Endothelial cell of umbilical vein (primary cell): ENCODE results near the gene ALG8.

Experiments used
- EZH2 ChIP-seq: IDR thresholded peaks from 2 replicates; pipeline ENCODE4 v1.6.1; 2012; ENCODE audit warnings: borderline replicate concordance, low read depth, mild to moderate bottlenecking, moderate library complexity, low read length, inconsistent platforms; ENCODE audit not compliant: severe bottlenecking
- JUN ChIP-seq: IDR thresholded peaks from 2 replicates; pipeline ENCODE4 v1.6.1; 2011; ENCODE audit warnings: borderline replicate concordance, low read depth; ENCODE audit not compliant: insufficient read length, insufficient read depth
- POLR2A ChIP-seq: IDR thresholded peaks from 2 replicates; pipeline ENCODE4 v1.6.1; 2012; ENCODE audit warnings: low read depth, mild to moderate bottlenecking, control low read depth, low read length
- POLR2AphosphoS5 ChIP-seq: IDR thresholded peaks from 2 replicates; pipeline ENCODE4 v1.6.1; 2012; ENCODE audit warnings: low read depth, mild to moderate bottlenecking, control low read depth, low read length, moderate library complexity; ENCODE audit not compliant: insufficient read depth
- TF ChIP-seq, protein P1 (sequence below), 2 donors: IDR thresholded peaks; 1 replicate in 1 of 2; 2 replicates in 1 of 2; pipeline ENCODE4 v1.5.1; 2011; ENCODE audit warnings: low read length in 2 of 2, mild to moderate bottlenecking in 2 of 2, moderate library complexity in 2 of 2, control low read depth in 1 of 2, inconsistent platforms in 1 of 2, low read depth in 1 of 2; ENCODE audit not compliant: insufficient read depth in 1 of 2; ENCODE audit errors: extremely low read depth in 1 of 2
- TF ChIP-seq, protein P2 (sequence below): IDR thresholded peaks from 2 replicates; pipeline ENCODE4 v1.6.1; 2011; ENCODE audit not compliant: insufficient read depth, insufficient read length

DNA sequence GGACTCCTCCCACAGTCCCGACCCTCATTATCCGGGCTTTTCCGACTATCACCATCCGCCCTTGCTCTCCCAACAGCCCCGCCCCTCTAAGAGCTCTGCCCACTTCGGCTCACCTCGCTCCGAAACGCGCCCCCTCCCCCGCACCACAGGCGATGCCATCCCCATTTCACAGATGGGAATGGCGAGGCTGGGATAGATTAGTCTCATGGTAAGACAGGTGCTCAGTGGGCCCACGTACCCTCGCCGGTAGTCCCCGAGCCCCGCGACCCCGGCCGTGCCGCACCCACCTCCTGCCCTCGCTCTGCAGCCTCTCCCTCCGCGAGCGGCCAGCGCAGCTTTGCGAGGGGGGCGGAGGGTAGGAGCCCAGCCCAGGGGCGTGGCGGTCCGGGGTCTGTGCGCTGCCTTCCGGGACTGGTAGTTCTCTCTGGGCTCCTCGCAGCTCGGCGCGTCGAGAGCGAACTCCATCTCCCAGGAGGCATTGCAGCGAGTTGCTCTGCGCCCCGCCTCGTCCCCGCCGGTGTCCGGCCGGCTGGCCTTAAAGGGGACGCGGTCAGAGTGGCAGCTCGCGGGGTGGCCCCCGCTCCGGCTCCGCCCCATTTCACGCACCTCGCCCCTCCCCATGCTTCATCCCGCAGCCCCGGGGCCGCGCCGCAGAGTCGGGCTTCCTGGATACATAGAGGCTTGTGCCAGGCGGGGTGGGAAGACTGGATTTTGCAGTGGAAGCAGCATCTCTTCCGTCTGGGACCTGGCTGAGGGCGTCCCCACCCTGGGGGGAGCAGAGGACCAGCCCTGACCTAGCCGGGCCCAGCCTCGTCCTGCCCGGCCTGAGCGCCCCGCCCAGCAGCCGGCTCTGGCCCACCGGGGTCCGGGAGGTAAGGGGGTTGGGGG is 49.1 kb upstream of the ALG8 start, which contains the start of the genes KCTD21 and USP35:
- TF ChIP-seq, protein P1, sequence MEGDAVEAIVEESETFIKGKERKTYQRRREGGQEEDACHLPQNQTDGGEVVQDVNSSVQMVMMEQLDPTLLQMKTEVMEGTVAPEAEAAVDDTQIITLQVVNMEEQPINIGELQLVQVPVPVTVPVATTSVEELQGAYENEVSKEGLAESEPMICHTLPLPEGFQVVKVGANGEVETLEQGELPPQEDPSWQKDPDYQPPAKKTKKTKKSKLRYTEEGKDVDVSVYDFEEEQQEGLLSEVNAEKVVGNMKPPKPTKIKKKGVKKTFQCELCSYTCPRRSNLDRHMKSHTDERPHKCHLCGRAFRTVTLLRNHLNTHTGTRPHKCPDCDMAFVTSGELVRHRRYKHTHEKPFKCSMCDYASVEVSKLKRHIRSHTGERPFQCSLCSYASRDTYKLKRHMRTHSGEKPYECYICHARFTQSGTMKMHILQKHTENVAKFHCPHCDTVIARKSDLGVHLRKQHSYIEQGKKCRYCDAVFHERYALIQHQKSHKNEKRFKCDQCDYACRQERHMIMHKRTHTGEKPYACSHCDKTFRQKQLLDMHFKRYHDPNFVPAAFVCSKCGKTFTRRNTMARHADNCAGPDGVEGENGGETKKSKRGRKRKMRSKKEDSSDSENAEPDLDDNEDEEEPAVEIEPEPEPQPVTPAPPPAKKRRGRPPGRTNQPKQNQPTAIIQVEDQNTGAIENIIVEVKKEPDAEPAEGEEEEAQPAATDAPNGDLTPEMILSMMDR (IDR thresholded peaks at IDR 0.05; ENCODE audit: extremely low read depth in 1 of 2, insufficient read depth in 1 of 2, low read depth in 1 of 2, low read length in 2 of 2), result no peak
- TF ChIP-seq, protein P2, sequence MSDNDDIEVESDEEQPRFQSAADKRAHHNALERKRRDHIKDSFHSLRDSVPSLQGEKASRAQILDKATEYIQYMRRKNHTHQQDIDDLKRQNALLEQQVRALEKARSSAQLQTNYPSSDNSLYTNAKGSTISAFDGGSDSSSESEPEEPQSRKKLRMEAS, result no peak
- TF ChIP-seq POLR2AphosphoS5 (peak; percentile 75), EZH2 (no peak), JUN (no peak), POLR2A (peak; percentile 90)
